Gastrocnemius medialis (tissue), 4 donors: ENCODE data around the gene PKNOX1.
"Not testable (repeated sequence)": the region's sequence is repeated elsewhere in the genome, so short reads cannot be mapped to it uniquely, and the experiment has no call there.

Experiments used
- CTCF ChIP-seq, 5 experiments: fragments of 450-650 bp in 3 of 5; fragments of 200-600 bp in 2 of 5; sonication (generic) in 2 of 5; IDR thresholded peaks in 4 of 5; conservative IDR thresholded peaks in 1 of 5; 1 replicate in 4 of 5; 2 replicates in 1 of 5; pipeline ENCODE4 v1.5.1; 2016 to 2019; ENCODE audit warnings: antibody characterized with exemption in 5 of 5, mild to moderate bottlenecking in 3 of 5, moderate library complexity in 3 of 5
- POLR2A ChIP-seq, 2 donors: fragments of 450-650 bp; IDR thresholded peaks; one replicate each; pipeline ENCODE4 v1.6.1; 2017; ENCODE audit warnings: antibody characterized with exemption in 2 of 2, mild to moderate bottlenecking in 2 of 2, moderate library complexity in 2 of 2

GRCh38 chr21:43064265-43064917, 90.0 kb downstream of the PKNOX1 start:
- not testable (repeated sequence) for TF ChIP-seq CTCF (IDR thresholded peaks at IDR 0.05 in 4 of 5, conservative IDR thresholded peaks at IDR 0.05 in 1 of 5); POLR2A (IDR thresholded peaks at IDR 0.05)
